WI38 (cell line): Measurements from ENCODE around the gene DGKQ.

Source experiments
- H3K4me3 ChIP-seq: 2 replicates; pipeline ENCODE4 v1.5.1; 2011; ENCODE audit warnings: low read depth, mild to moderate bottlenecking, control low read depth, low read length
- TF ChIP-seq, protein P1 (sequence below): IDR thresholded peaks from 2 replicates; pipeline ENCODE4 v1.5.1; 2012; ENCODE audit warnings: low read depth, mild to moderate bottlenecking, control low read depth, low read length

The DGKQ gene

DNA sequence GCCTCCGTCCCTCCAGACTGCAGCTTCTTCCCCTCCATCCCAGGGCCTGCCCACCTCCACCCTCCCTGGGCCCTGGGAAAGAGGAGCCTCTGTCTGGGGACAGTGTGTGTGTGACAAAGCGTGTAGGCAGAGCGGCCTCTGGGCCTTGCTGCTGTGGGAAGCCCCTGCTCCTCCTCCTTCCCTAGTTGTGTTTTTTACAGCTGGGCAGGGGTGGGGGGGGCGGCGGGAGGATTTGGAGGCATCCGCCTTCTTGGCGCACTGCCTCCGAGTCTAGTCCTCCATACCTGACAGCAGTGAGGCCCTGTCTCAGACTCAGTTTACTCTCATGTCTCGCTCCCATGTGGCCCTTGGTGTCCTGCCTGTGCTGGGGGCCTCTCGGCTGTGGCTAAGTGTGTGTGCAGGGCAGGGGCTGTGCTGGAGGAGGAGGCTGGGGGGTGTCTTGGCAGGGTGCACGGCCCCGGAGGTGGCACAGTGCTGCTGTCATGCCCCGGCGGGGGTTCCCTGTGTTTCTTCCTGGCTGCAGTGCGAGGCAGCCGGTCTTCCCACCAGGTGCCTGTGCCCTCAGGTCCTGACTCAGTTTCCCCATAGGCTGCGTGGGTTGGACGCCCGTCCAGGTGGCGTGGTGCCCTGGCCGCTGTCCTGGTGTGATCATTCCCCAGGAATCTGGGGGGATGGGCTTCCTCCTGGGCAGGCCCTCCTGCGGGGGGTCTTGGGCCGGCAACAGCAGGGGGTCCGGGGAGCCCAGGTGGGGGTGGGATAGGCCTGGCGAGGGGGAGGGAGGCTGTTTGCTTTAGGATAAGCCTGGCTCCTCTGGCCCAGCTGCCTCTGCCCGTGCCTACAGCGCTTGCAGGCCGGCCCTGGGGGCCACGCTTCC lies 45.0 kb upstream of the DGKQ start:
- no peak overlapping the region for H3K4me3 ChIP-seq
- TF ChIP-seq, protein P1, sequence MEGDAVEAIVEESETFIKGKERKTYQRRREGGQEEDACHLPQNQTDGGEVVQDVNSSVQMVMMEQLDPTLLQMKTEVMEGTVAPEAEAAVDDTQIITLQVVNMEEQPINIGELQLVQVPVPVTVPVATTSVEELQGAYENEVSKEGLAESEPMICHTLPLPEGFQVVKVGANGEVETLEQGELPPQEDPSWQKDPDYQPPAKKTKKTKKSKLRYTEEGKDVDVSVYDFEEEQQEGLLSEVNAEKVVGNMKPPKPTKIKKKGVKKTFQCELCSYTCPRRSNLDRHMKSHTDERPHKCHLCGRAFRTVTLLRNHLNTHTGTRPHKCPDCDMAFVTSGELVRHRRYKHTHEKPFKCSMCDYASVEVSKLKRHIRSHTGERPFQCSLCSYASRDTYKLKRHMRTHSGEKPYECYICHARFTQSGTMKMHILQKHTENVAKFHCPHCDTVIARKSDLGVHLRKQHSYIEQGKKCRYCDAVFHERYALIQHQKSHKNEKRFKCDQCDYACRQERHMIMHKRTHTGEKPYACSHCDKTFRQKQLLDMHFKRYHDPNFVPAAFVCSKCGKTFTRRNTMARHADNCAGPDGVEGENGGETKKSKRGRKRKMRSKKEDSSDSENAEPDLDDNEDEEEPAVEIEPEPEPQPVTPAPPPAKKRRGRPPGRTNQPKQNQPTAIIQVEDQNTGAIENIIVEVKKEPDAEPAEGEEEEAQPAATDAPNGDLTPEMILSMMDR: no peak

DNA sequence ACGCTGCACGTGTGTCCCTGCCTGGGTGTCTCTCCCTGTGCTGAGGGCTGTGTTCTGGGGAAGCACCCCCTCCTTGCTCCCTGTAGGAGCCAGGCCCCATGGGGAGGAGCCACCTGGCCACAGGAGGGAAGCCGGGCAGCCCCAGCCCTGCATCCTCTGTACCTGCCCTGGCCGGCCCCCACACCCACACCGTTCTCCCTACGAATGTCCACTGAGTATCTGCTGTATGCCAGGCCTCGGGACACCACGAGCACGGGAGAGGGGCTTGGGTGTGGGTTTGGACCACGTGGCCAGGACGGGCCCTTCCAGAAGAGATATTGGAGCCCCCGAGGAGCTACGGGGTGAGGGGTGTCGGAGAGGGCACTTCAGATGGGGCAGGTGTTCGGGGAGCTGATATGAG lies 44.3 kb upstream of the DGKQ start:
- TF ChIP-seq, protein P1: no peak
- no peak overlapping the region for H3K4me3 ChIP-seq

DNA sequence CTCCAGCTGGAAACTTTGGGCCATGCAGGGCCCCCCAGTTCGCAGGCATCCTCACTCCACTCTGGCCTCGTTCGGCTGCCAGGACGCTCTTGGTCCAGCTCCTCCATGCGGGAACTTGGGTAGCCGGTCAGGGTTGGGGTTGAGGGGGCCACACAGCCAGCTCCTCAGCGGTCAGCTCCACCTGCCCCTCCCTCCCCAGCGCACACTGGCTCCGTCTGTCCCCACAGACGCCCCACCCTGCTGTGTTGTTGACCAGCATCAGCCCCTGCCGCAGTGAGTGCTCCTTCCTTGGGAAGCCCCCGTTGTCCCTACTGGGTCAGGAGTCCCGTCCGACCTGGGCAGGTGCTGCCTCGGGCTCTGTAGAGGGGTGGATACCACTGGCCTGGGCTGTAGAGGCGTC lies 43.8 kb upstream of the DGKQ start:
- H3K4me3 ChIP-seq: no peak overlapping the region

DNA sequence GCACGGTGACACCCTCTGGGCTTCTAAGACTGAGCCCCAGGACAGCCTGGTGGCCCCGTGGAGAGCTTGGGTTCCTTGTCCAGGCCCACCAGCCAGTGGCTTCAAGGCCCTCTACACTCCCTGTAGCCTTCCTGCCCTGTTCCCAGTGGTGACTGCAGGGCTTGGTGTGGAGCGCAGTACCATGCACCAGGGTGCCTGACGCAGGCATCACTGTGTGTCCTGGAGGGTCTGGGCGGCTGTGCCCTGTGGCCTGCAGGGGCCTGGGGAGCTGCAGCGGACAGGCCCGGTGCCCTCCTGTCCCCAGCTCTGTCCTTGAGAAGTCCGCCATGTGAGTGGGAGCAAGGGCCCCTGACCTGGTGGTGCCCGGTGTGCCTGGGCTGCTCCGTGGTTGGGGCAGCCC lies 42.4 kb upstream of the DGKQ start:
- TF ChIP-seq, protein P1: no peak
- H3K4me3 ChIP-seq: no peak overlapping the region

More for the DNA sequence above, 43.8 kb upstream of the DGKQ start:
- TF ChIP-seq, protein P1: no peak

DNA sequence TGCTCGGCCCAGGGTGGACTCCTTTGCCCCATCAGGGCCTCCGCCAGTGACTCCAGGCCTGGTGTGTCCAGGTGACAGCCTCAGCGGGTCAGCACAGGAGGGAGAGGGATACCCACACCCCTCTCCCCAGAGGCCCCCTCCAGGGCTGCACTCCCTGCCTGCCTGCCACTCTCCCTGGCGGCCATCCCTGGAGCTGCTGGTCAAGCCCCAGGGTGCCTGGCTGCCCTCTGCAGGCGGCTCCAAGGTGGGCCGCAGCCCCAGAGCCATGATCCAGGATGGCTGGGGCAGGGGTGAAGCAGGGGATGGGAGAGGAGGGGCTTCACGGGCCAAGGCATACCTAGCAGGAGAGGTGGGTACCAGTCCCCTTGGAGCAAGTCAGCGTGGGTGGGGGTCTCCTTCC lies 41.8 kb upstream of the DGKQ start:
- TF ChIP-seq, protein P1: no peak
- no peak overlapping the region for H3K4me3 ChIP-seq

DNA sequence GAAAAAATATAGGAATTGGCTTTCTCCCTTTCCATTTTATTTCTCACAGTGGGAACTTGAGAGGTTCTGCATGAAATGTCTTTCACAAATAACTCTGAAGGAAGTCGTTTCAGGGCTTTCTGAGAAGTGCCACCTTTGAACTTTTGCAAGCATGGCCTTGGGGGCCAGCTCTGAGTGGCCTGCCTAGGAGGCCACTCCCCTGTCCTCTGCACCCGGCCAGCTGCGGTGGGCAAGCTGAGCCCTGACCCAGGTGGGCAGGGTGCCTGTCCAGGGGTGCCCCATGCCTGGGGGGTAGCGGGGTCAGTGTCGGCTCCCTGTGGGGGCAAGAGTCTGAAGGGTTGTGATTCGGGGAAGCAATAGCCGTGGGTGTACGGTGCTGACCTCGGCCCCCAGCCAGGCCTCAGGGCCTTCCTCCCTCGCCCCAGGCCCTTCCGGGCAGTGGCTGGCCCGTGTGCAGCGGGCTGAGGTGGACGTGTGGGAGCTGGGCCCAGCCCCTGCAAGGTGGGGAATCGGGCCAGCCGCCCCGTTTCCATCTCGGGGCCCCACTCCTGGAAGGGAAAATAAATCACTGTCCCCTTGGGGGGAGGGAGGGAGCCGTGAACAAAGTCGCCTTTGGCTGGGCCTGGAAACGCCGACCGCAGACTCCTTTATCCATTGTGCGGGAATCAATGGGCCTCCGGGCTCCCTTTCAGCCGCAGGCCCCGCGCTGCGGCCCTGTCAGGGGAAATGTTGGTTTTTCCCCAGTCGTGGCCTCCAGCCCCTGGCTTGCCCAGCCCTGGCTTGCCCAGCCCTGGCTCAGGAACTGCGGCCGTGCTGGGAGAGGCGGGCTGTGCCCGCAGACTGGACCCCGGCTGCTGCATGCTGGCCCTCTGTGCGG lies 41.2 kb upstream of the DGKQ start:
- TF ChIP-seq, protein P1: no peak
- H3K4me3 ChIP-seq: no peak overlapping the region
